OCI-LY7 (cell line): ENCODE data around the gene KRTAP9-9. TPM values are rescaled to one million over a fixed set of nuclear protein-coding genes. Genes with fewer than 3 reads are reported as not detected.

Source experiments
- BruUV-seq: library from RNA; stranded (reverse); fragments of 400-500 nt; replicated peaks from 2 replicates; lab custom pipeline; 2021; lab: Mats Ljungman, UMichigan
- CTCF ChIA-PET: fragments of 300-600 bp; sonication (Branson Sonifier 250); formaldehyde crosslinking; loops from one replicate; lab custom pipeline; 2022; ENCODE audit warnings: antibody characterized with exemption; ENCODE audit not compliant: unreplicated experiment; lab: Charles Lee
- POLR2A ChIA-PET: fragments of 300-600 bp; sonication (Branson Sonifier 250); formaldehyde crosslinking; loops from one replicate; lab custom pipeline; 2022; ENCODE audit warnings: antibody characterized with exemption; lab: Charles Lee
- DNase-seq: peaks from one replicate; pipeline ENCODE4 v3.0.0-alpha.2; 2015; ENCODE audit warnings: low spot score
- H2AFZ ChIP-seq: fragments of 200-600 bp; sonication (generic), shearing (Covaris generic); 2 replicates; pipeline ENCODE4 v1.6.1; 2014; ENCODE audit warnings: mild to moderate bottlenecking, antibody characterized with exemption, low read length, moderate library complexity
- H3K27ac ChIP-seq: fragments of 200-600 bp; sonication (generic); 2 replicates; pipeline ENCODE4 v1.5.1; 2014; ENCODE audit warnings: mixed run types, low read depth, mild to moderate bottlenecking, moderate library complexity, low read length, inconsistent platforms; ENCODE audit not compliant: poor library complexity, severe bottlenecking
- H3K36me3 ChIP-seq: fragments of 200-600 bp; sonication (generic); 2 replicates; pipeline ENCODE4 v1.6.1; 2014; ENCODE audit warnings: mild to moderate bottlenecking, antibody characterized with exemption, low read length, moderate library complexity, mixed read lengths; ENCODE audit not compliant: insufficient read depth
- H3K4me1 ChIP-seq: fragments of 200-600 bp; sonication (generic); 2 replicates; pipeline ENCODE4 v1.5.1; 2014; ENCODE audit warnings: mild to moderate bottlenecking, low read length; ENCODE audit not compliant: insufficient read depth, poor library complexity, severe bottlenecking
- H3K4me2 ChIP-seq: fragments of 200-600 bp; sonication (generic); 2 replicates; pipeline ENCODE4 v1.6.1; 2014; ENCODE audit warnings: mild to moderate bottlenecking, low read length
- H3K4me3 ChIP-seq: fragments of 200-600 bp; sonication (generic); 2 replicates; pipeline ENCODE4 v1.5.1; 2014; ENCODE audit warnings: mild to moderate bottlenecking, low read depth, low read length; ENCODE audit not compliant: poor library complexity, severe bottlenecking
- H3K79me2 ChIP-seq: fragments of 200-600 bp; sonication (generic); 2 replicates; pipeline ENCODE4 v1.6.1; 2016; ENCODE audit warnings: low read depth, mild to moderate bottlenecking, low read length, moderate library complexity, mixed read lengths; ENCODE audit not compliant: insufficient read depth
- H3K9me2 ChIP-seq: fragments of 200-600 bp; sonication (generic); 2 replicates; pipeline ENCODE4 v1.6.1; 2016; ENCODE audit warnings: mild to moderate bottlenecking, low read length, mixed read lengths; ENCODE audit not compliant: insufficient read depth
- H3K9me3 ChIP-seq: fragments of 200-600 bp; sonication (generic); 2 replicates; pipeline ENCODE4 v1.6.1; 2014; ENCODE audit warnings: mild to moderate bottlenecking, mixed run types, low read length, mixed read lengths
- H4K20me1 ChIP-seq: fragments of 200-600 bp; sonication (generic); 2 replicates; pipeline ENCODE4 v1.6.1; 2014; ENCODE audit warnings: mild to moderate bottlenecking, antibody characterized with exemption, low read length, moderate library complexity, mixed read lengths; ENCODE audit not compliant: insufficient read depth
- EZH2phosphoT487 ChIP-seq: fragments of 200-600 bp; sonication (generic); IDR thresholded peaks from 2 replicates; pipeline ENCODE4 v1.6.1; 2018; ENCODE audit warnings: low read depth, borderline replicate concordance, mild to moderate bottlenecking, mixed run types, antibody characterized with exemption, low read length, moderate library complexity, mixed read lengths
- intact Hi-C: fragments of 100-400 bp; cut with micrococcal nuclease; formaldehyde crosslinking; loops from one replicate; pipeline ENCODE4 v1.10.0; 2022; ENCODE audit not compliant: unreplicated experiment
- total RNA-seq, 2 experiments: library from RNA; depleted of rRNA in 1 of 2; stranded (reverse); fragments of >200 nt in 1 of 2; shearing (Covaris generic) in 1 of 2; gene quantifications; 2 replicates each; pipeline ENCODE4 v1.2.3, GENCODE V29; 2014 to 2022
- TF ChIP-seq, protein P1 (sequence below): fragments of 200-600 bp; sonication (generic); conservative IDR thresholded peaks from 2 replicates; pipeline ENCODE4 v1.5.1; 2014; ENCODE audit warnings: mild to moderate bottlenecking, antibody characterized with exemption, low read length, moderate library complexity, mixed read lengths

KRTAP9-9 gene
- total RNA-seq, 2 experiments from 2014 or later, result not detected

DNA sequence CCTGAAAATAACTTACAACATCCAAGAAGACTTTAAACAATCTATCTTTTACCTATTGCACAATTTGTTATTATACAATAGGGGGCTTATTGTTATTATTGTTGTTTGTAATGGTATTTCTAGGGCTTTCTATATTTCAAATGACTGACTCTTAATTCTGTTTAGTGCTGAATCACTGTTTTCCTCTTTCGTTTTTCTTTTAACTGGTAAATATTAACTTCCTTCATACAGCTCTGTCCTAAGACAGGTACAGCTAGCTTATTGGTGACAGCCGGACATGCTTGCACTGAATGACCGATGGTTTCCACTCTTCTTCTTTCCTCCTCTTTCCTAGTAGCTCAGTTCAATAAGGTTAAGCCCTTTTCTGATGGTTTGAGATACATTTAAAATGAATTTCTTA is 31.9 kb downstream of the KRTAP9-9 start:
- Histone ChIP-seq H3K4me1 (no peaks in the 10 kb centered on the region), H3K36me3 (no peaks in the 10 kb centered on the region), H3K4me2 (no peak overlapping the region), H4K20me1 (no peaks in the 10 kb centered on the region), H3K4me3 (no peak overlapping the region), H2AFZ (no peak overlapping the region), H3K27ac (no peak overlapping the region), H3K9me3 (no peaks in the 10 kb centered on the region), H3K79me2 (no peaks in the 10 kb centered on the region), H3K9me2 (no peaks in the 10 kb centered on the region)
- TF ChIP-seq EZH2phosphoT487, result no peak
- TF ChIP-seq, protein P1, sequence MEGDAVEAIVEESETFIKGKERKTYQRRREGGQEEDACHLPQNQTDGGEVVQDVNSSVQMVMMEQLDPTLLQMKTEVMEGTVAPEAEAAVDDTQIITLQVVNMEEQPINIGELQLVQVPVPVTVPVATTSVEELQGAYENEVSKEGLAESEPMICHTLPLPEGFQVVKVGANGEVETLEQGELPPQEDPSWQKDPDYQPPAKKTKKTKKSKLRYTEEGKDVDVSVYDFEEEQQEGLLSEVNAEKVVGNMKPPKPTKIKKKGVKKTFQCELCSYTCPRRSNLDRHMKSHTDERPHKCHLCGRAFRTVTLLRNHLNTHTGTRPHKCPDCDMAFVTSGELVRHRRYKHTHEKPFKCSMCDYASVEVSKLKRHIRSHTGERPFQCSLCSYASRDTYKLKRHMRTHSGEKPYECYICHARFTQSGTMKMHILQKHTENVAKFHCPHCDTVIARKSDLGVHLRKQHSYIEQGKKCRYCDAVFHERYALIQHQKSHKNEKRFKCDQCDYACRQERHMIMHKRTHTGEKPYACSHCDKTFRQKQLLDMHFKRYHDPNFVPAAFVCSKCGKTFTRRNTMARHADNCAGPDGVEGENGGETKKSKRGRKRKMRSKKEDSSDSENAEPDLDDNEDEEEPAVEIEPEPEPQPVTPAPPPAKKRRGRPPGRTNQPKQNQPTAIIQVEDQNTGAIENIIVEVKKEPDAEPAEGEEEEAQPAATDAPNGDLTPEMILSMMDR, result no peak
- no peak for DNase-seq
- CTCF ChIA-PET, result no interaction called here
- intact Hi-C loops, result no loop called here
- POLR2A ChIA-PET, result no interaction called here
- BruUV-seq, result no TSS peak

DNA sequence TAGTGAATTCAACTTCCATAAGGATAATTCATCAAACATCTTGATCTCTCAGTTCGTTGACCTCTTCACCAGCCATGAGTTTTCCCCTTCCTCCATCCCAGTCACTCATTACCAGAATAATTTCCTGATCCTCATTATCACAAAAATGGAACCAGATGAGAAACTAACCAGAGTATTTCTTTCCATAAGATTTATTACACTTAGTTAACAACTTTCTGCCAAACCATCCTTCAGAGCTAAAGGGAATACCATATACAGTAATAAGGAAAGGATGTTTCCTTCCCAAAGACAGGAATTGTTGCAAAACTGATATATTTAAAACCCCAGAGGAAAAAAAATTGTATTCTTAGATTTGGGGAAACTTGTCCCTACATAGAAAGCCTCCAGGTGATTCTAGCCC is 38.8 kb downstream of the KRTAP9-9 start:
- DNase-seq, result no peak
- Histone ChIP-seq H3K79me2 (no peaks in the 10 kb centered on the region), H4K20me1 (no peaks in the 10 kb centered on the region), H3K9me3 (no peaks in the 10 kb centered on the region), H3K27ac (no peak overlapping the region), H3K4me2 (no peak overlapping the region), H3K4me3 (no peak overlapping the region), H3K36me3 (no peaks in the 10 kb centered on the region), H2AFZ (no peak overlapping the region), H3K9me2 (no peaks in the 10 kb centered on the region), H3K4me1 (no peaks in the 10 kb centered on the region)
- CTCF ChIA-PET, result no interaction called here
- BruUV-seq, result no TSS peak
- intact Hi-C loops, result no loop called here
- TF ChIP-seq, protein P1, result no peak
- TF ChIP-seq EZH2phosphoT487, result no peak
- POLR2A ChIA-PET, result no interaction called here

DNA sequence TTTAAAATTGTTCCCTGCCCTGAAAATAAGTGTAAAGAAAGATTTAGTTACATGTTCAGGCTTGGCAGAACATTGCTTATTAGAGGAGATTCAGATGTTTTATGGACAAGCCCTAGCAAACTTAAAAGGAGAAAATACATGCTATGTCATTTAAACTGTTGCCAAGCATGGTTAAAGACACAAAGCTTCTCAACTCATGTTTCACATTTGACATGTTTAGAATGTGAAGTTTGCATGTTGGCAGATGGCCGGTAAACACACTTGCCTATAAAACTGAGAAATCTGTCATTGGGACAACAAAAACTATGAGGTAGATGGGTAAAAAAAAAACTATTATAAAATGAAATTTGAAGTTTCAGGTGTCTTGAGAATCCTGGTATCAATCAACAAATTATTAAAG is 41.7 kb downstream of the KRTAP9-9 start:
- H3K4me1 ChIP-seq, result no peaks in the 10 kb centered on the region
- POLR2A ChIA-PET, result no interaction called here
- H3K9me3 ChIP-seq, result no peaks in the 10 kb centered on the region
- CTCF ChIA-PET, result no interaction called here
- no peak for DNase-seq
- no peak overlapping the region for H3K4me3 ChIP-seq
- H4K20me1 ChIP-seq, result no peaks in the 10 kb centered on the region
- intact Hi-C loops, result no loop called here
- H3K9me2 ChIP-seq, result no peaks in the 10 kb centered on the region
- BruUV-seq, result no TSS peak
- H3K36me3 ChIP-seq, result no peaks in the 10 kb centered on the region
- TF ChIP-seq, protein P1, result no peak
- no peak for TF ChIP-seq EZH2phosphoT487
- no peak overlapping the region for H3K4me2 ChIP-seq
- no peak overlapping the region for H2AFZ ChIP-seq
- no peak overlapping the region for H3K27ac ChIP-seq
- no peaks in the 10 kb centered on the region for H3K79me2 ChIP-seq
